HCT116 (cell line): Measurements from ENCODE around the gene SUPV3L1. TPM values are rescaled to one million over a fixed set of nuclear protein-coding genes. Genes with fewer than 3 reads are reported as not detected.

ENCODE experiments used
- ATAC-seq: fragments of 200-7000 bp; cut with Tn5 transposase; 2 replicates; pipeline ENCODE4 v1.9.1; 2020; ENCODE audit warnings: mild to moderate bottlenecking, moderate library complexity
- BruUV-seq: library from RNA; stranded (reverse); fragments of 400-500 nt; replicated peaks from 2 replicates; lab custom pipeline; 2021; lab: Mats Ljungman, UMichigan
- CTCF ChIA-PET: fragments of 300-600 bp; sonication (Branson Sonifier 250); formaldehyde crosslinking; loops from one replicate; lab custom pipeline; 2021; ENCODE audit warnings: antibody characterized with exemption; lab: Charles Lee
- POLR2A ChIA-PET: fragments of 300-600, 350-600 bp; sonication (Branson Sonifier 250); formaldehyde crosslinking; loops from one replicate; lab custom pipeline; 2021; ENCODE audit warnings: antibody characterized with exemption; lab: Charles Lee
- RAD21 ChIA-PET, 2 experiments: fragments of 300-600 bp; sonication (Branson Sonifier 250); formaldehyde crosslinking; loops; one replicate each; lab custom pipeline; 2023; ENCODE audit warnings: low total read pairs in 2 of 2; ENCODE audit not compliant: uncharacterized antibody in 2 of 2, unreplicated experiment in 2 of 2, low non-redundant PET in 1 of 2; lab: Charles Lee
- DNase-seq: peaks from one replicate; pipeline ENCODE4 v3.0.0-alpha.2; 2010; ENCODE audit warnings: low read depth, low spot score
- H2AFZ ChIP-seq: fragments of 200-600 bp; shearing (Covaris generic), sonication (generic); 2 replicates; pipeline ENCODE4 v1.6.1; 2017; ENCODE audit warnings: low read depth, mixed run types, mixed read lengths, antibody characterized with exemption, low read length; ENCODE audit not compliant: poor library complexity, severe bottlenecking
- H3K27ac ChIP-seq: 2 replicates; pipeline ENCODE4 v1.5.1; 2012; ENCODE audit warnings: low read depth, low read length
- H3K27me3 ChIP-seq: fragments of 200-600 bp; sonication (generic); 2 replicates; pipeline ENCODE4 v1.6.1; 2016; ENCODE audit warnings: mixed run types, low read length, mixed read lengths; ENCODE audit not compliant: insufficient read depth
- H3K36me3 ChIP-seq, 2 experiments: fragments of 200-500 bp in 1 of 2; fragments of 200-600 bp in 1 of 2; sonication (Bioruptor generic) in 1 of 2; sonication (generic) in 1 of 2; 2 replicates each; pipeline versions ENCODE4 v1.5.1 to v1.6.1; 2014 to 2016; ENCODE audit warnings: low read length in 2 of 2, inconsistent platforms in 1 of 2, mixed read lengths in 1 of 2, mixed run types in 1 of 2; ENCODE audit not compliant: insufficient read depth in 2 of 2, control insufficient read depth in 1 of 2
- H3K4me1 ChIP-seq, 2 experiments: fragments of 200-600 bp in 1 of 2; sonication (generic) in 1 of 2; 2 replicates each; pipeline versions ENCODE4 v1.5.1 to v1.6.1; 2012 to 2017; ENCODE audit warnings: low read length in 2 of 2, inconsistent platforms in 1 of 2, mild to moderate bottlenecking in 1 of 2, mixed read lengths in 1 of 2, mixed run types in 1 of 2, moderate library complexity in 1 of 2; ENCODE audit not compliant: insufficient read depth in 2 of 2, control insufficient read depth in 1 of 2
- H3K4me2 ChIP-seq: fragments of 200-600 bp; sonication (generic); 2 replicates; pipeline ENCODE4 v1.6.1; 2017; ENCODE audit warnings: mixed run types, low read length, mixed read lengths
- H3K4me3 ChIP-seq, 2 experiments: fragments of 200-600 bp in 1 of 2; sonication (generic) in 1 of 2; replicated peaks in 1 of 2; 2 replicates each; pipeline ENCODE4 v1.5.1; 2011 to 2016; ENCODE audit warnings: low read length in 2 of 2, control low read depth in 1 of 2, low read depth in 1 of 2, mild to moderate bottlenecking in 1 of 2, mixed read lengths in 1 of 2, mixed run types in 1 of 2
- H3K79me2 ChIP-seq: fragments of 200-600 bp; sonication (generic); 2 replicates; pipeline ENCODE4 v1.6.1; 2017; ENCODE audit warnings: mild to moderate bottlenecking, mixed run types, low read length, moderate library complexity, mixed read lengths; ENCODE audit not compliant: insufficient read depth
- H3K9ac ChIP-seq: fragments of 200-600 bp; sonication (generic); 2 replicates; pipeline ENCODE4 v1.6.1; 2016; ENCODE audit warnings: low read length, mixed read lengths
- H3K9me2 ChIP-seq: fragments of 200-600 bp; sonication (generic), shearing (Covaris generic); 2 replicates; pipeline ENCODE4 v1.6.1; 2017; ENCODE audit warnings: mixed run types, mild to moderate bottlenecking, moderate library complexity; ENCODE audit not compliant: insufficient read depth
- H3K9me3 ChIP-seq, 2 experiments: fragments of 200-500 bp in 1 of 2; fragments of 200-600 bp in 1 of 2; sonication (Bioruptor generic) in 1 of 2; sonication (generic) in 1 of 2; 2 replicates each; pipeline ENCODE4 v1.6.1; 2014 to 2017; ENCODE audit warnings: low read length in 2 of 2, mixed read lengths in 2 of 2, inconsistent platforms in 1 of 2, low read depth in 1 of 2, mild to moderate bottlenecking in 1 of 2, mixed run types in 1 of 2, moderate library complexity in 1 of 2; ENCODE audit not compliant: control insufficient read depth in 1 of 2, insufficient read depth in 1 of 2
- H4K20me1 ChIP-seq: fragments of 200-600 bp; sonication (generic), shearing (Covaris generic); 2 replicates; pipeline ENCODE4 v1.6.1; 2017; ENCODE audit warnings: mixed run types, mild to moderate bottlenecking, moderate library complexity; ENCODE audit not compliant: insufficient read depth
- CEBPB ChIP-seq: IDR thresholded peaks from 2 replicates; pipeline ENCODE4 v1.6.1; 2012; ENCODE audit warnings: low read depth
- CTCF ChIP-seq, 3 experiments: fragments of 200-600 bp in 1 of 3; sonication (generic) in 1 of 3; IDR thresholded peaks in 2 of 3; conservative IDR thresholded peaks in 1 of 3; 2 replicates each; pipeline ENCODE4 v1.5.1; 2012 to 2017; ENCODE audit warnings: low read depth in 2 of 3, low read length in 2 of 3, antibody characterized with exemption in 1 of 3, borderline replicate concordance in 1 of 3, control low read depth in 1 of 3, mild to moderate bottlenecking in 1 of 3, mixed read lengths in 1 of 3, mixed run types in 1 of 3, moderate library complexity in 1 of 3; ENCODE audit not compliant: insufficient read depth in 1 of 3
- EGR1 ChIP-seq: IDR thresholded peaks from 2 replicates; pipeline ENCODE4 v1.6.1; 2012; ENCODE audit warnings: low read depth
- ELF1 ChIP-seq: IDR thresholded peaks from 2 replicates; pipeline ENCODE4 v1.6.1; 2012; ENCODE audit warnings: low read depth, borderline replicate concordance
- EZH2 ChIP-seq: fragments of 200-600 bp; sonication (generic); IDR thresholded peaks from 2 replicates; pipeline ENCODE4 v1.6.1; 2017; ENCODE audit warnings: antibody characterized with exemption, mixed run types
- JUND ChIP-seq: IDR thresholded peaks from 2 replicates; pipeline ENCODE4 v1.6.1; 2012
- POLR2A ChIP-seq: IDR thresholded peaks from 2 replicates; pipeline ENCODE4 v1.7.0; 2011; ENCODE audit warnings: borderline replicate concordance; ENCODE audit not compliant: insufficient read depth, insufficient read length; ENCODE audit errors: extremely low read depth
- POLR2AphosphoS5 ChIP-seq: IDR thresholded peaks from 2 replicates; pipeline ENCODE4 v1.6.1; 2011; ENCODE audit warnings: mild to moderate bottlenecking, low read depth, low read length, moderate library complexity
- RAD21 ChIP-seq: IDR thresholded peaks from 2 replicates; pipeline ENCODE4 v1.6.1; 2012; ENCODE audit warnings: low read depth, mild to moderate bottlenecking
- SP1 ChIP-seq: IDR thresholded peaks from 2 replicates; pipeline ENCODE4 v1.6.1; 2012; ENCODE audit warnings: low read depth
- TCF7L2 ChIP-seq: IDR thresholded peaks from 2 replicates; pipeline ENCODE4 v1.7.0; 2011; ENCODE audit warnings: borderline replicate concordance, inconsistent platforms; ENCODE audit not compliant: insufficient read depth, insufficient read length; ENCODE audit errors: extremely low read depth
- YY1 ChIP-seq: IDR thresholded peaks from 2 replicates; pipeline ENCODE4 v1.6.1; 2011; ENCODE audit warnings: low read length, low read depth, moderate library complexity, mild to moderate bottlenecking; ENCODE audit not compliant: insufficient replicate concordance; ENCODE audit errors: extremely low read depth
- ZBTB33 ChIP-seq: IDR thresholded peaks from 2 replicates; pipeline ENCODE4 v1.6.1; 2011; ENCODE audit warnings: mild to moderate bottlenecking, low read length, moderate library complexity; ENCODE audit not compliant: insufficient replicate concordance; ENCODE audit errors: extremely low read depth
- ZFX ChIP-seq: fragments of 450-650 bp; IDR thresholded peaks from 2 replicates; pipeline ENCODE4 v1.6.1; 2017
- ZNF274 ChIP-seq: fragments of 200-500 bp; sonication (Bioruptor generic); IDR thresholded peaks from 2 replicates; pipeline ENCODE4 v1.6.1; 2014; ENCODE audit warnings: mild to moderate bottlenecking, low read depth, low read length, inconsistent platforms
- intact Hi-C: fragments of 100-400 bp; cut with micrococcal nuclease; formaldehyde crosslinking; loops from 2 replicates; pipeline ENCODE4 v1.10.0; 2022
- total RNA-seq: library from RNA; stranded (reverse); gene quantifications from one replicate; pipeline ENCODE4 v1.2.1, GENCODE V29; 2021; ENCODE audit not compliant: unreplicated experiment

SUPV3L1 gene
- total RNA-seq, 1 experiment from 2014 or later, result 59.7 TPM

DNA sequence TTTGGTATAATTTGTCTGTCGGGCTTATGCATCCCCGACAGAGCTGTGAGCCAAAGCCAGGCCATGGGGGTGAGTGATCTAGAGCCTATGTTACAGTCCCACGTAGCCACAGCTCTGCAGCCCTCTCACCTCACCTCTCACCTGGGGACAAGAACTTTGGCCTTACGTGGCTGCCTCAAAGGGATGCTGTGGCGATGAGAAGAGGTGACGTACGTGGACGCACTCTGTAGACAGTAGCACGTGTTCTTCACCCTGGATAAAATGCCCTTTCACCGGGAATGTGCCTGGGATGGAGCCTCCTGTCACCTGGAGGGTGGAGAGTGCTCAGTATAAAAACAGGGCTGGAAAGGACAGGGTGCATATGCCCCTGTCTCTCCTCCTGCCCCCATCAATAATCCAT, 45.6 kb downstream of the SUPV3L1 start (continued):
- TF ChIP-seq YY1, result no peak
- TF ChIP-seq POLR2AphosphoS5, result no peak
- TF ChIP-seq ELF1, result no peak
- TF ChIP-seq POLR2A, result no peak
- TF ChIP-seq JUND, result no peak
- TF ChIP-seq RAD21, result no peak
- no peak for TF ChIP-seq CEBPB
- no peak for TF ChIP-seq CTCF (IDR thresholded peaks at IDR 0.05 in 2 of 3, conservative IDR thresholded peaks at IDR 0.05 in 1 of 3; ENCODE audit: borderline replicate concordance in 1 of 3, insufficient read depth in 1 of 3, low read depth in 2 of 3, low read length in 2 of 3)

- no peaks in the 10 kb centered on the region for H3K27me3 ChIP-seq
- intact Hi-C loops, result no loop called here
- ChIA-PET POLR2A (no interaction called here), CTCF (interaction anchor here (1.6 kb wide), 1 partner anchor 181 kb away, joined by 4 read pairs; no protein-coding TSS in a partner anchor), RAD21 (no interaction called here)
- H3K27ac ChIP-seq, result no peak overlapping the region
- peaks cover 27 to 58% of the 10 kb centered on the region in 2 experiments for H3K4me1 ChIP-seq
- BruUV-seq, result no TSS peak
- no peaks in the 10 kb centered on the region for H3K9me3 ChIP-seq
- no peaks in the 10 kb centered on the region for H4K20me1 ChIP-seq
- H3K4me3 ChIP-seq, result no peak overlapping the region
- H3K79me2 ChIP-seq, result no peaks in the 10 kb centered on the region
- H3K9me2 ChIP-seq, result no peaks in the 10 kb centered on the region
- no peak overlapping the region for H3K4me2 ChIP-seq
- no peaks in the 10 kb centered on the region for H3K36me3 ChIP-seq
- no peak for DNase-seq
- H2AFZ ChIP-seq, result no peak overlapping the region
- H3K9ac ChIP-seq, result no peak overlapping the region
- ATAC-seq, result no peak
- no peak for TF ChIP-seq EGR1
- no peak for TF ChIP-seq SP1
- TF ChIP-seq ZBTB33, result no peak
- no peak for TF ChIP-seq RAD21
- TF ChIP-seq JUND, result no peak
- TF ChIP-seq ZFX, result no peak
- no peak for TF ChIP-seq EZH2
- TF ChIP-seq ZNF274, result no peak
- TF ChIP-seq POLR2AphosphoS5, result no peak
- TF ChIP-seq TCF7L2, result no peak
- TF ChIP-seq ELF1, result no peak
- no peak for TF ChIP-seq CEBPB
- no peak for TF ChIP-seq POLR2A
- TF ChIP-seq CTCF (IDR thresholded peaks at IDR 0.05 in 2 of 3, conservative IDR thresholded peaks at IDR 0.05 in 1 of 3; ENCODE audit: borderline replicate concordance in 1 of 3, insufficient read depth in 1 of 3, low read depth in 2 of 3, low read length in 2 of 3), result no peak
Measured at GRCh38 chr10:69226919-69227450, 47.0 kb downstream of the SUPV3L1 start.
